Kidney capillary endothelial cell (primary cell): ENCODE data around the gene NDUFS6.
"Not testable (repeated sequence)": the region's sequence is repeated elsewhere in the genome, so short reads cannot be mapped to it uniquely, and the experiment has no call there.

Source experiments
- DNase-seq: peaks from one replicate; pipeline ENCODE4 v3.0.0-alpha.2; 2018; ENCODE audit warnings: low spot score

The NDUFS6 gene

DNA sequence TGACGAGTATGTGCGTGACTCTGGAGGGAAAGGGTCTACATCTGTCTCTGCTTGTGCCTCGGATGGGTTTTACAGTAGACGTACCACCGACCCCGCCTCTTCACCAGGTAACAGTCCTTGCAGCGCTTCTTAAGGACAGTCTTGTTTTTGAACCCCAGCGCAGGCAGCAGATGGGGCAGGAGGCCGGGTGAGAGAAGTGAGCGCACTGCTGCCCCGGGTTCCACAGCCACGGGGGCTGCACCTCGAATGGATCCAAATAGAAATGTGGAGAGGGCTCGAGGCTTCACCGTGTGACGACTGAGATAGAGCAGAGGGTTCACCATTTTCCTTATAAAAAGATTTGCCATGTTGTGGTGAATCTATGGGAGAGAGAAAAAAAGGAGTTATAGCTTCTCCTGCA lies 2.6 kb upstream of the NDUFS6 start:
- not testable (repeated sequence) for DNase-seq

DNA sequence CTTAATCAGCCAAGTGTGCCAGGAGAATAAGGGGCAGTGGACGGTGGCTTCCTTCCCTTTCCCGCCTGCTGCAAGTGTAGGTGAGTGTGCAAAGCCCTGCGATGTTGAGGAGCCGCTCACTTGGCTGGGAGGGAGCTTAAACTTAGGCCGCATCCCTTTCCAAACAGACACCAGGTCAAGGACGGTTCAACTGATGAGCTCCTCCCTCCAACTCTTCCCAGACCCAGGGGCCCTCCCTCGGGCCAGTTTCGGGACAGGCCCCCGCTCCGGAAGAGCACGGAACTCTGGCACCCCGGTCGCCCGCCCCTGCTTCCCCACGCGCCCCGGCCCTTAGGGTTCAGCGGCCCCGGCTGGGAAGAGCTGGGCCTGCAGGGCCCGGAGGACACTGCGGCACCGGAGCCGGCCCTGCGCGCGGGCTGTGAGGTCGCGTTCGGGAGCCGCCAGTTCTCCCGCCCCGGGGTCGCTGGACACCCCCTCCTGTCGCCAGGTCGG lies 2.1 kb upstream of the NDUFS6 start:
- DNase-seq = peak; percentile 20

DNA sequence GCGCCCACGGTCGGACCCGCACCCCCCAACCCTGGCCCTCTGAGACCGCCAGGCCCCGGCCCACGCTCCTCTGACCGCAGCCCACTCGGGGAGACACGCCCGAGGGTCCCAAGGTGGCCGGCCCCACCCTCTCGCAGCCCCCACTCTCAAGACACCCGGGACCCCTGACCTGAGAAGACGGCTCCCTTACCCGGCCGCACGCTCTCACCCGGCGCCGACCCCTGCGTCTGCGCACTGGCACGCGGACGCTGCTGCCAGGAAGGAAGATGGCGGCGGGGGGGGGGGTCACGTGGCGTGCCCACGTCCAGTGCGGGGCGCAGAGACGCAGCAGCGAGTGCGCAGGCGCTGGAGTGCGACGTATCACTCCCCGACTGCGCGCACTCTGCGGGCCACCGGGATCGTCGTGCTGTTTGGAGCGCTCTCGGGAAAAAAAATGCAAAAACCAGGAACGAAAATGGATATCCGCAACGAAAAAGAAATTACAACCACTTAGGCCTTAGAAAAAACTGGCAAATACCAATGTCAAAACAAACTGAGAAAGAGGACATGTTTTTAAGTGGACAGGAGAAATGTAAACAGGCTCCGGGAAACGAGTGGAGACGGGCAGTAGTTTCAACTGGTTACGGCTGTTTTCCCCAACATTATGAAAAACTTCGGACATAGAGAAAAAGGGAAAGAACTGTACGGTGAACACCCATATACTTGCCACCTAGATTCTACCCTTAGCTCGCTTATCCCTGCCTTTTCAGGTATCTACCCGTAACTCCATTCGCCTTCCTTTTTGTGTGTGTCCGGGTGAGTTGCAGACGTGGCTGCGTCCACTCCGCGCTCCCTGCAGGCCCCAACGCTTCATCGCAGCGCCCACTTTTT lies 1.4 kb upstream of the NDUFS6 start, which contains the start of gene MRPL36:
Gene MRPL36, minus strand, starts transcription at position 236 of the 870 bp plus-strand sequence. CDS start 902 bp downstream, outside the sequence.
- peak; percentile 83 for DNase-seq

DNA sequence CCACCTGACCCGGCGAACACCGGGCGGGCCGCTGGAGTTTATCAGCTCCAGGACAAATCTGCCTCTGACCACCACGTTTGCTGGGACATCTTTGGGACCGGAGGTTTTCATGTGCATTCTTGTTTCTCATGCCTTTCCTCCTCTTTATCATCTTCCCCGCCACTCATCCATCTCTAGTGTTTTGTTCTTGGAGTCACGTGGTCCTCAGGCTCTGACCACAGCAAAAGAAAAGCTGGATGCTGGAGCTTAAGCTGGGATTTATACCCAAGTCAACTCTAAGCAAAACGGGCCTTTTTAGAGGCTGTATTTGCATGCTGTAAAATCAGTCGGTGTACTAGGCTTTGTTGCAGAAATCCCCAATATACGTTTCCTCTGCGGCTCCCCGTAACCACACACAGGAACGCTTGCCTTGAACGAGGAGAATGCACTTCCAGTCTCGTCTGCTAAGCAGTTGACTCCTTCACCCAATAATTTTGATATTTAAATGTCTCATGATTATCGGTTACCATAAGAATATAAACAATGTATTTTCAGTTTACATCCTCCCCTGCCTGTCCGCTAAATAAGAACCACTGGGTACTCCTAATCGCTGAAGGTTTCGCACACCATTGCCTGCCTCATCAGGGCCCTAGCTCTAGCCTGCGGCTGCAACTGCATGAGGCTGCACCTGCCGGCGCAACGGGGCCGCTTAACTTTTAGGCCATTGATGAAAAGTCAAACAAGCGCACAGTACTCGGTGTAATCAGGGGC lies 560 bp upstream of the NDUFS6 start:
- DNase-seq = peak; percentile 15

DNA sequence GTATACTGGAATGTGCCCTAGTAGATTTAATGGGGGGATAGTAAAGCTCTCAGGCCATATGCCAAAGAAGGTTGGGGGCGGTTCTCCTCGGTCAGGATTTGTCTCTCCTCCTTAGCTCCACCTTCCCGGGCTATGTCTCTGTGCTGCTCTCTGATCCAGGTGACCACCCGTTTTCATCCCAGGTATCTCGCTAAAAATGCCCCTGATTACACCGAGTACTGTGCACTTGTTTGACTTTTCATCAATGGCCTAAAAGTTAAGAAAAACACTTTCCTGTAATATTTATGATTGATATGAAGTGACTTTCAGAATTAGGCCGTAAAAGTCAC lies 724 bp downstream of the NDUFS6 start:
- DNase-seq = no peak

DNA sequence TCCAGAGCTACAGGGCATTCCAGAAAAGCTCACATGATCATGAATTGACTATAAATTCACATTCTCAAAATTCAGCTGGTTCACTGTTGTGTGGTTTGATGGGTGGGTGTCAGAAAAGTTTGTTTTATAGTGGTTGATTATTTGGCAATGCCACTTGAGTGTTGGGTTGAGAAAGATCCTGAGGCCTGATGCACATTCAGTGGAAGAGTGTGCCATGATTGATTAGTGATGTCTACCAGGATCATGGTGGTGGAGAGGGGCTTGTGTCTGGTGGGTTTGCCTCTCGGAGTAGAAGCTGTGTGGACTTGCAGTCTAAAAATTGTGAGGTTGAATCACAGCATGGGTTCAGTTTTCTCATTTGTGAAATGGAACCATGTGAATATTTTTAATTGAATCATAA lies 2.0 kb downstream of the NDUFS6 start:
- DNase-seq = no peak

DNA sequence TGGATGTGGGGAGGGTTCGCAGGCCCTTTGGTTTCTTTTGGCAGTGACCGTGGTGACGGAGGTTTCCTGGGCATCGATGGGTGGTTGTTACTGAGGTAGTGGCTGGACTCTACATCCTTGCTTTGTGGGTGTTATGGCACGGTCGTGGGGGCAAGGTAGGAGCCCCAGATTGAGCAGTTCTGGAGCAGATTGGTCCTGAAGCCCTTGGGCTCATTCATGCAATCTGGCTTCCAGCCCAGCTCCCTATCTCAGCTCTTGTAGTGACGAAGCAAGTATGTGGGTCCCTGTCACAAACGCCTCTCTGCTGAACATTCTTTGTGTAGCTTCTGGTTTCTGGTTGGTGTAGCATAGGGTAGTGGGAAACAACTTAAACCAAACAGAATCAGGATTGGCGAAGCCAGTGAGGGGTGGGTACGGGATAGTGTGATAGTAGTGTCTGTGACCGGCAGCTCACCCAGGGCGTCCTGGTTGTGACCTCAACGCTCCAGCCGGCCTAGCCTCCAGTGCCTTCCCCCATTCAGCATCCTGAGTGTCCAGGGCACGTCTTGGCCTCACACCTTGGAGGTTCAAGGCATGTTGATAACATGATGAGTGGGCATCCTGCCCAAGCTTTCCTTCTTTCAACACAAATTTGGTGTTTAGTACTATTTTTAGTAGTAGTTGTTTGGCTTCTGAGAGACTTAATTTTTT lies 2.9 kb downstream of the NDUFS6 start:
- no peak for DNase-seq

DNA sequence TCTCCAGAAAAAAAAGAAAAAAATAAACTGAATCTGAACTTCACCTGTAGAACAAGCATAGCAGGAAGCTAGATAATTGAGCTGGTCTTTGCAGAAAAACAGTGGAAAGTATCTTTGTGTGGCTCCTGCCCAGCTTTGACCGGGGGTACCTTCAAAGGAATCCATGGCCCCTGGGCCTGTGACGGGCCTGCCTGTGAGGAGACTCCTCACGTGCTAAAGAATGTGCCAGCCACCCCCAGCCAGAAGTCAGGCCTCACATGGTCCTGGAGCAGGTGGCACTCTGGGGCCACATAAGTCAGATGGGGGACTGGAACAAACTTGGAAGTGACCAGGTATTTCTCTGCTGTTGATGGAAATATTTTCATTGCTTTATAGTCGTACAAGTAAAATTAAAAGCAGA lies 4.1 kb downstream of the NDUFS6 start:
- DNase-seq = no peak

DNA sequence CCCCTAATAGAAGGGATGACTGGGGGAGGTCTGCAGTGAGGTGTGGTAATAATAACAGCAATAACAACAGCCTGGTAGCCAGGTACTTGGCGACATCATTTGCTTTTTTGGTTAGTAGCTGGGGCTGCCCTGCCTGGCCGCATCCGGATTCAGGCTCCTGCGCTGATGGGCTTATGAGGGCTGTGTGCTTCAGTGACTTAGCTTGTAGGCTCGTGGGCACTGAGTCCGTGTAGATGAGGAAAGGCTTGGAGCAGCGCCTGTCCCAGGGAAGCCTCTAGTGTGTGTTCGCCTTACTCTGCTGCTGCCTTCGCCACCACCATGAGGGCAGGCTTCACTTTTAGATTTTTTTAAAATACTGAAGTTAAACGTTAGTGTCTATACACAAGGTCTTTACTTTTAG lies 4.5 kb downstream of the NDUFS6 start:
- no peak for DNase-seq

DNA sequence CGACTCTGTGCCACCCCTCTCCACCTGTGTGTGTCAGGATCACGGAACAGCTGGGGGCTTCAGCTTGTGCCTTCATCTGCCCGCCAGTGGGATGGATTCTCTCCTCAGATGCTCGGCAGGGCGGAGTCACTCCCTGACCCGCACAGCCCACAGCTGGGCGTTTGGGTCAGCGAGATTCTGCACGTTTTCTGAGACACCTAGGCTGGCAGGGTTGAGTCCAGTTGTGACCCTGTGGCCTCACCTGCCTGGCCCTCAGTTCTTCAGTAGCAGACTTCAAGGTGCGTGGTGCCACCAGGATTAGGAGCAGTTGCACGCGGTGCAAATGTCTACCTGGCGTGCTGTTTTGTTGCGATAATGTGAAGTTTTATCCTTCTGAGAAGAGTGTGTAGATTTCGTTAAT lies 5.0 kb downstream of the NDUFS6 start:
- DNase-seq = no peak

DNA sequence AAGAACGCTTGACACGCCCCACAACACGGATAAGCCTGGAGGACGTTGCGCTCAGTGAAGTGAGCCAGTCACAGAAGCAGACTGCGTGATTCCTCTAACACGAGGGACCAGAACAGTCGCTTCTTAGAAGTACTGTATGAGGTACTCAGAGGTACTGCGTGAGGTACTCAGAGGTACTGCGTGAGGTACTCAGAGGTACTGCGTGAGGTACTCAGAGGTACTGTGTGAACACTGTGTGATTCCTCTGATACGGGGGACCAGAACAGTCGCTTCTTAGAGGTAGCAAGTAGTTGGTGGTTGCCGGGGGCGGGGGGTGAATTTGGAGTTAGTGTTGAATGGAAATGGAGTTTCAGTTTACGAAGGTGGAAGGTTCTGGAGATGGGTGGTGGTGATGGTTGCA lies 5.8 kb downstream of the NDUFS6 start:
- DNase-seq = no peak

DNA sequence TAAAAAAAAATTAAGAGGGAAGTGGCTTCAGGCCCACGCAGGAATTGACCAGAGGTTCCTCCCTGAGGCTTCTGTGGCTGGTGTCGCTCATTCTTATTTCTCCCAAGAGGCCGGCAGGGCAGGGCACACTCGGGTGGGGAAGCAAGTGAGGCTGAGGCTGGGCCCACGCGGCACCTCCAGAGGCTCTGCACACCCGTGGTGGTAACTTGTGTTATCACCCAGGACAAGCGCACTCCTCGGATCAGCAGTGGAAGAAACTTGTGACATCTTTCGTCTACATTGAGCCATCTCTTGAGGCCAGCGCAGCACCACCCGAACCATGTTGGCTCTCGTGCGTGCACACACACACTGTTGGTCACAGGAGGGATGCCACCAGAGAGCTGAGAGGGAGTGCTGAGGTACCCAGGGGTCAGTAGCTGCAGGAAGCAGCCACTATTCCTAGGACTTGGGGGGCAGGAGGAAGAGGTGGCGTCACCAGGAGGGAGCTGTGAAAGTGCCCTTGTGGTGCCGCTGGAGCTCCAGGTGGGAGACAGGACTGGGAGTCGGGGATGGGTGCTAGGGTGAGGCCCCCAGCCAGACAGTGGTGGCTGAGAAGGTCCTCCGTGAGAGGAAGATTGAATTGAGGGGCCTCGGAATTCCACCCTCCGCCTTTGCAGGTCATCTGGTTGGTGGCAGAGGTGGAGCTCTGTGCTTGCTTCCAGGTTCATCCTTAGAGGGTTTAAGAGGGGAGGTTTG lies 6.4 kb downstream of the NDUFS6 start:
- no peak for DNase-seq

DNA sequence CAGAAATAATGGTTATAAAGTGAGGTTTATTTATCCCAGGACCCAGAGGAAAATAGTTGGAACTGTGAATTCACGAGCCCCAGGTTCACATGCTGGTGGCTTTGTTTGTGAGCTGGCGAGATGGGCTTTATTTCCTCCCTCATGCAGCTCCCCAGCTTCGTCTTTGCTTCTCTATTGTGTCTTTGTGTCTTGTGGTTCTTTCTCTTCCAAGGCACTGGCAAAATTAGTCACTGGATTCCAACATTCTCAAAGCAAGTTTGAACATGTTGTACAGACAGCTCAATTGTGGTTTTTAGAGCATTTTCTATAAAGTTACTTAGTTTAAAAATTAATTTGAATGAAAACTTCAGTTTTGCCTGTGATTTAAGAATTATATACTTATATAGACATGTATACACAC lies 7.2 kb downstream of the NDUFS6 start:
- DNase-seq = no peak

DNA sequence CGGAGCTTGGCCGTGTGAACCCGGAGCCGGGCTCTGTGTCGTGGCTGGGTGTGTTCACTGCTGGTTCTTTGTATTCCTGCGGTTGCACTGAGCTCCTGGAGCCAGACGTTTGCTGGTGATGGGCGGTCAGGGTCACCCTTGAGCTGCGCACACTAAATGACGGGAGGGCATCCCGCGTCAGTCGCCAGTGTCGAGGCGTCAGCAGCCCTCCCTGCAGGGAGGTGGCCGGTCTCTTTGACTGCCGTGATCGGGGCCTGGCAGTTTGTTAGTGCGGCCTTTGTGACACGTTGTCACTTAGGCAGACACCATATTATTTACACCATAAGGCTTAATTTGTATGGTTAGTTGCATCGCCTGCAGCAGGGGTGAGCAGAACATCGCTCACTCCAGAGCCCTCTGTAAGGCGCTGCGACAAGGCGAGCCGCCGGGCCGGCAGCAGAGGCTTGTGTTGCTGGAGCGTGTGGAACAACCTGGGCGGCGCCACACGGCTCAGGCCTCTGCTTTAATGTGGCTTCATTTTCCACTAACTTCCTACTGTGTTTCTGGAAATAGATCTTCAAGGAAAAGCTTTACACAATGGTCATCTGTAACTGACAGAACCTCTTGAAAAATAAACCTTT lies 8.3 kb downstream of the NDUFS6 start:
- DNase-seq = no peak

DNA sequence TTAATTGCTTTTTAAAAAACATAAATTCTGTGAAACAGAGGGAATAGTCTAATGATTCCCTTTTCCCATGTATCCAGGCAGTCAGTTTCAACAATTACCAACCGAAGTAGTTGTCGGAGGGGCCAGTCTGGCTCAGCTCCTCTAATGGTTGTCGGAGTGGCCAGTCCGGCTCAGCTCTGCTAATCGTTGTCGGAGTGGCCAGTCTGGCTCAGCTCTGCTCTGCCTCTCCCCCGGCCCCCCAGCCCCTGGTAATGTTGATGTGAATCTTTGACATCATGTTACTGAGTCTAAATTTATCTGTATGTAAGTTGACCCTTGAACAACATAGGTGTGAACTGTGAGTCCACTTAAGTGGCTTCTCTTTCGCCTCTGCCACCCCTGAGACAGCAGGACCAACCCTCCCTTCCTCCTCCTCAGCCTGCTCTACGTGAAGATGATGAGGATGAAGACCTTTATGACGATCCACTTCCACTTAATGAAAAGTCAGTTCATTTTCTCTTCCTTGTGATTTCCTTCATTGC lies 9.4 kb downstream of the NDUFS6 start:
- DNase-seq = no peak

DNA sequence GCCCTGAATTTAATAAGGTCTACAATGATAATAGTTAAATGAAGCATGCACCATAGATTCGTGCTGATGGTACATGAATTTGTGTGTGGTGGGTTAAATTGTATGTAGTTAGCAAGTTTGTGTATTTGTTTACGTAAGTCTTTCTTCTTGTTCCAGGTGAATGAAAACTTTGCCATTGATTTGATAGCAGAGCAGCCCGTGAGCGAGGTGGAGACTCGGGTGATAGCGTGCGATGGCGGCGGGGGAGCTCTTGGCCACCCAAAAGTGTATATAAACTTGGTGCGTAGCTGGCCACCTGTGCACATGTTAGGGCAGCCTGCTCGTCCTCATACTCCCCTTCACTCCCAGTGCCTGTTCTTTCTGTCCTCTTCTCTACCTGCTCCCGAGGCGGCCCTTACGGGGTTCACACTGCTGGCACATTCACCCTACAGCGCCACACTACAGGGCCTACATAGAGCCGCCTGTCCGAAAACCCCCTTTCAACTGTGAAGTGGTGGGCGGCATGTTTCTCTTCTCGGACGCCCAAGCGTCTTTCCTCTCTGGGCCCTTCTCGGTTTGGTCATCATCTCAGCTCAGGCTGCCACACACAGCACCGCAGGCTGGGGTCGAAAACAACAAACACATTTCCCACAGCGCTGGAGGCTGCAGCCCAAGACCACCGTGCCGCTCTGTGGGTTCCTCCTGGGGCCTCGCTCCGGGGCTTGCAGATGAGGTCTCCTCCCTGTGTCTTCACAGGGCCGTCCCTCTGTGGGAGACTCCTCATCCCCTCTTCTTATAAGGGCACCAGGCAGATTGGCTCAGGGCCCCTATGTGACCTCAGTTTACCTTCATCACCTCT lies 13.2 kb downstream of the NDUFS6 start:
- no peak for DNase-seq

DNA sequence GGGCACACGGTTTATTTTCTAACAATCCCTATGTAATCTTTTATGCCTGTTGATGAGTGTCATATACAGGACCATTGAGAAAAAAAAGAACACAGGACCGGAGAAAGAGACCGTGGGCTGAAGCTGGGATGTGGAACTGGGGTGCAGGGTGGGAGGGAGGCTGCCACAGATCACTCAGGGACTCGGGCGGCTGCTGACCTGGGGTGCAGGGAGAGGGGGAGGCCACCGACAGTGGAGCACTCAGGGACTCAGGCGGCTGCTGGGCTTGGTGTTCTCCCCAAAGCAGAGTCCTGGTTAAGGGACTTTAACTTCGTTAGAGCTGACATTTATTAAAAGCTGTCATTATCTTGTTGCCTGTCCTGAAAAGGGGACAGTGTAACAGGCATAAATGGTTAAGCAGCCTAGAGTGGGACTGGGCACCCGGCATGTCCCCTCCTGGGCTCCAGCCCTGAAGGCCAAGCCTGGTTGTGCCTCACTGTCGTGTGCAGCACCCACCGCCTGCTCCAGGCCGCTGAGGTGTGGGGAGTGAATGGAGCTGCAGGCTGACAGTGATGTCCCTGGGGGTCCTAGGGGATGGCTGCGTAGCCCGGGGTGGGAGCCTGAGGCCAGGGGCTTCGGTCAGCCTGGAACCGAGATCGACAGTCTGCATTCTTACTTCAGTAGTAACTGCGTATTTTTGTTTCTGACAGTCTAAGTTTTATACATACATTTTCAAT lies 14.0 kb downstream of the NDUFS6 start:
- DNase-seq = no peak

DNA sequence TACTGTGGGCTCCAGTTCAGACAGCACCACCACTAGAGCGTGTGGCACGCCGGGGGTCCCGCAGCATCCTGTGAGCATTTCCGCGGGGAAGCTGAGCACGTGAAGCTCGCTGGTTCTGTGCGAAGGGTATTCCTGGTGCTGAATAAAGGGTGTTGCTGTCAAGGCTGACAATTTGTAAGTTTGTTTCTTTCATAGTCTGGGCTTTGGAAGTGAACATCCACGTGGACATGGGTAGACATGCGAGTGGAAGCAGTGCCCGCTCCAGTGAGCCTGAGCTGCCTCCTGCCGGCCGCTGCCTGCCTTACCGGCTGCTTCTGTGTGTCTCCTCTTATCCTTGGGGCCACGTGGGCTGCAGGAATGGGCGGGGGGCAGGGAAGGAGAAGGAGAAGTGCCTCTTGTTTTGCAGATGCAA lies 14.7 kb downstream of the NDUFS6 start:
- DNase-seq = no peak

DNA sequence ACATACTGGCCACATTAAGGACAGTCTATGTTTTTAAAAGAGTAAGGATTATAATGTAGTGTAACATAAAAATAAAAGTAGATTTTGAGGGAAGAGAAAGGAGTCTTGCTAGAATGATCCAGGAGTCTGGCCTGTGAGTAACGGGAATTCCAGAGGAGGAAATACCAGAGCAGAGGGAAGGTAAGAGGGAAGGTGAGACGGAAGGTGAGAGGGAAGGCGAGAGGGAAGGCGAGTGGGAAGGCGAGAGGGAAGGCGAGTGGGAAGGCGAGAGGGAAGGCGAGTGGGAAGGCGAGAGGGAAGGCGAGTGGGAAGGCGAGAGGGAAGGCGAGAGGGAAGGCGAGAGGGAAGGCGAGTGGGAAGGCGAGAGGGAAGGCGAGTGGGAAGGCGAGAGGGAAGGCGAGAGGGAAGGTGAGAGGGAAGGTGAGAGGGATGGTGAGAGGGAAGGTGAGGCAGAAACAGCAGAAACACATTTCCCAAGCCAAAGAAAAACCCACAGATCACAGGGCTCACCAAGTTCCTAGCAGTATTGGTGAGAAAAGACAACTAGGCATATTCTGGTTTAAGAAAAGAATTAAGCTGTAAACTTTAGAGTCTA lies 15.4 kb downstream of the NDUFS6 start:
- DNase-seq = not testable (repeated sequence)
